HepG2 (cell line): ENCODE results near the gene OGFOD3. TPM values are rescaled to one million over a fixed set of nuclear protein-coding genes. Genes with fewer than 3 reads are reported as not detected.

ENCODE experiments used
- AGO1 ChIP-seq: fragments of 200-400 bp; formaldehyde crosslinking; IDR thresholded peaks from 2 replicates; pipeline ENCODE4 v1.6.1; 2017; ENCODE audit warnings: mild to moderate bottlenecking, low read depth, low read length, moderate library complexity; ENCODE audit not compliant: poor library complexity, severe bottlenecking
- BHLHE40 ChIP-seq: IDR thresholded peaks from 2 replicates; pipeline ENCODE4 v1.6.1; 2011; ENCODE audit warnings: low read length, improper control_type of control experiment
- ELF1 ChIP-seq: sonication (generic); formaldehyde crosslinking; IDR thresholded peaks from 2 replicates; pipeline ENCODE4 v1.4.0; 2020; ENCODE audit warnings: missing genetic modification reagents
- FOXO4 ChIP-seq: sonication (generic); formaldehyde crosslinking; conservative IDR thresholded peaks from 2 replicates; pipeline ENCODE4 v1.8.1; 2023; ENCODE audit warnings: missing genetic modification reagents
- GABPA ChIP-seq, 2 experiments: IDR thresholded peaks; 2 replicates each; pipeline ENCODE4 v1.6.1; 2011 to 2016; ENCODE audit warnings: low read depth in 2 of 2, low read length in 1 of 2, missing biosample characterization in 1 of 2, missing genetic modification characterization in 1 of 2
- HDAC1 ChIP-seq: sonication (generic); formaldehyde crosslinking; IDR thresholded peaks from 2 replicates; pipeline ENCODE4 v1.5.1; 2020; ENCODE audit warnings: mild to moderate bottlenecking, missing genetic modification reagents
- HNRNPH1 ChIP-seq: fragments of 200-400 bp; formaldehyde crosslinking; optimal IDR thresholded peaks from 2 replicates; pipeline ENCODE3; 2017; ENCODE audit warnings: mild to moderate bottlenecking, low read depth, low read length
- HNRNPL ChIP-seq: fragments of 200-400 bp; formaldehyde crosslinking; IDR thresholded peaks from 2 replicates; pipeline ENCODE4 v1.6.1; 2017; ENCODE audit warnings: mild to moderate bottlenecking, low read depth, low read length
- KMT2A ChIP-seq: sonication (generic); formaldehyde crosslinking; IDR thresholded peaks from 2 replicates; pipeline ENCODE4 v1.4.0; 2020; ENCODE audit warnings: missing genetic modification reagents
- KMT2B ChIP-seq: IDR thresholded peaks from 2 replicates; pipeline ENCODE4 v1.6.1; 2016; ENCODE audit warnings: missing genetic modification reagents, missing compliant biosample characterization
- MAFK ChIP-seq, 2 experiments: IDR thresholded peaks in 1 of 2; conservative IDR thresholded peaks in 1 of 2; 2 replicates each; pipeline ENCODE4 v1.6.1; 2011; ENCODE audit warnings: improper control_type of control experiment in 2 of 2, low read length in 2 of 2
- NFAT5 ChIP-seq: sonication (generic); formaldehyde crosslinking; IDR thresholded peaks from 2 replicates; pipeline ENCODE4 v1.4.0; 2020; ENCODE audit warnings: missing genetic modification reagents
- RXRA ChIP-seq: sonication (generic); formaldehyde crosslinking; IDR thresholded peaks from 2 replicates; pipeline ENCODE4 v1.5.1; 2020; ENCODE audit warnings: missing genetic modification reagents
- SUZ12 ChIP-seq: fragments of 150-350 bp; IDR thresholded peaks from 2 replicates; pipeline ENCODE4 v1.6.1; 2014; ENCODE audit warnings: low read depth, low read length
- TBX2 ChIP-seq: sonication (generic); formaldehyde crosslinking; IDR thresholded peaks from 2 replicates; pipeline ENCODE4 v1.5.0; 2020; ENCODE audit warnings: missing genetic modification reagents, mild to moderate bottlenecking, borderline replicate concordance
- XBP1 ChIP-seq: sonication (generic); formaldehyde crosslinking; IDR thresholded peaks from 2 replicates; pipeline ENCODE4 v1.5.0; 2020; ENCODE audit warnings: missing genetic modification reagents
- ZKSCAN8 ChIP-seq: IDR thresholded peaks from 2 replicates; pipeline ENCODE4 v1.6.1; 2016; ENCODE audit warnings: borderline replicate concordance, missing genetic modification reagents, missing compliant biosample characterization
- ZNF251 ChIP-seq: sonication (generic); formaldehyde crosslinking; IDR thresholded peaks from 2 replicates; pipeline ENCODE4 v1.9.0; 2021; ENCODE audit warnings: mild to moderate bottlenecking, missing genetic modification reagents
- ZNF280B ChIP-seq: sonication (generic); formaldehyde crosslinking; IDR thresholded peaks from 2 replicates; pipeline ENCODE4 v1.5.0; 2020; ENCODE audit warnings: missing genetic modification reagents, mild to moderate bottlenecking, borderline replicate concordance
- ZNF367 ChIP-seq: sonication (generic); formaldehyde crosslinking; IDR thresholded peaks from 2 replicates; pipeline ENCODE4 v1.4.0; 2020; ENCODE audit warnings: missing genetic modification reagents, borderline replicate concordance
- ZNF546 ChIP-seq: sonication (generic); formaldehyde crosslinking; conservative IDR thresholded peaks from 2 replicates; pipeline ENCODE4 v1.8.1; 2023; ENCODE audit warnings: mild to moderate bottlenecking, missing genetic modification reagents
- ZNF703 ChIP-seq: sonication (generic); formaldehyde crosslinking; IDR thresholded peaks from 2 replicates; pipeline ENCODE4 v1.5.1; 2020; ENCODE audit warnings: missing genetic modification reagents, mild to moderate bottlenecking, moderate library complexity, borderline replicate concordance
- polyA plus RNA-seq, 8 experiments: library from polyadenylated mRNA; depleted of rRNA in 3 of 8; stranded (reverse) in 7 of 8; unstranded in 1 of 8; fragments of >200 nt; fragmentation: Illumina TruSeq in 4 of 8; extraction: Trizol in 4 of 8; gene quantifications; 2 replicates each; pipeline versions ENCODE4 v1.2.1 to v1.2.3, GENCODE V29; 2011 to 2016; ENCODE audit warnings: low read depth in 4 of 8, missing spikeins in 1 of 8, mixed read lengths in 1 of 8; ENCODE audit not compliant: insufficient read depth in 1 of 8
- total RNA-seq, 5 experiments: library from RNA; depleted of rRNA; stranded (reverse); fragments of >200 nt; fragmentation: Illumina TruSeq; extraction: Trizol; gene quantifications; 2 replicates each; pipeline ENCODE4 v1.2.3, GENCODE V29; 2016; ENCODE audit warnings: low read depth in 1 of 5

The OGFOD3 gene
- total and polyA plus RNA-seq, 2 of the 13 experiments (the other 11 are each of a cell fraction or from before 2014, with no cell fraction given), result 40.0 to 42.1 TPM

GRCh38 chr17:82367724-82368524 is 50.5 kb downstream of the OGFOD3 start (continued):
- peak; percentile 16; the same call in 1 of the 2 replicates for TF ChIP-seq HDAC1 (CRISPR knock-in tag)
- no peak for TF ChIP-seq NFAT5
- TF ChIP-seq FOXO4 (CRISPR knock-in tag), result no peak
- no peak for TF ChIP-seq KMT2B (CRISPR knock-in tag)
- TF ChIP-seq ZKSCAN8, result peak; percentile 39; the same call in 1 of the 2 replicates
- TF ChIP-seq HNRNPL, result no peak
- TF ChIP-seq HNRNPH1, result no peak
- peak; percentile 22; the same call in 1 of the 2 replicates for TF ChIP-seq GABPA (IDR thresholded peaks at IDR 0.05; ENCODE audit: low read depth, low read length)
- peak; percentile 71 for TF ChIP-seq GABPA (CRISPR knock-in tag; IDR thresholded peaks at IDR 0.05; ENCODE audit: low read depth)
- TF ChIP-seq ZNF703, result no peak
- TF ChIP-seq RXRA (CRISPR knock-in tag), result 0 out of 2 replicates have a peak, but pooled peaks have one; percentile 27
- peak; percentile 35; the same call in 1 of the 2 replicates for TF ChIP-seq TBX2 (CRISPR knock-in tag)
- peak; percentile 77 for TF ChIP-seq ELF1 (CRISPR knock-in tag)
- no peak for TF ChIP-seq ZNF546
- TF ChIP-seq ZNF367, result no peak
- TF ChIP-seq XBP1, result no peak
- TF ChIP-seq SUZ12, result 0 out of 2 replicates have a peak, but pooled peaks have one; percentile 23
- peak; percentile 49; the same call in 1 of the 2 replicates for TF ChIP-seq KMT2A (CRISPR knock-in tag)
- TF ChIP-seq AGO1, result no peak
- no peak for TF ChIP-seq ZNF280B
- TF ChIP-seq ZNF251, result no peak
- TF ChIP-seq MAFK (conservative IDR thresholded peaks at IDR 0.05 in 1 of 2, IDR thresholded peaks at IDR 0.05 in 1 of 2; ENCODE audit: low read length in 2 of 2), result peak; percentile 74 to 81
- 0 out of 2 replicates have a peak, but pooled peaks have one; percentile 13 for TF ChIP-seq BHLHE40
